Liver (tissue), 9 donors: ENCODE measurements around the gene TGM3. TPM values are rescaled to one million over a fixed set of nuclear protein-coding genes. Genes with fewer than 3 reads are reported as not detected.

Source experiments
- DNase-seq: peaks from one replicate; pipeline ENCODE4 v3.0.0-alpha.2; 2017; ENCODE audit warnings: low spot score
- H3K27ac ChIP-seq, 2 donors: one replicate each; pipeline ENCODE4 v1.7.0; 2013; ENCODE audit warnings: inconsistent platforms in 2 of 2, low read length in 2 of 2, control low read depth in 1 of 2, low read depth in 1 of 2, mild to moderate bottlenecking in 1 of 2
- H3K27me3 ChIP-seq, 4 donors: one replicate each; pipeline versions ENCODE4 v1.6.1 to v1.7.0; 2013; ENCODE audit warnings: low read length in 3 of 4, inconsistent platforms in 1 of 4, mild to moderate bottlenecking in 1 of 4, moderate library complexity in 1 of 4; ENCODE audit not compliant: control insufficient read depth in 4 of 4, insufficient read depth in 4 of 4
- H3K36me3 ChIP-seq, 4 donors: one replicate each; pipeline versions ENCODE4 v1.6.1 to v1.7.0; 2013; ENCODE audit warnings: low read length in 3 of 4, mild to moderate bottlenecking in 3 of 4, low read depth in 1 of 4, moderate library complexity in 1 of 4; ENCODE audit not compliant: control insufficient read depth in 4 of 4, insufficient read depth in 3 of 4
- H3K4me1 ChIP-seq, 4 donors: one replicate each; pipeline versions ENCODE4 v1.6.1 to v1.7.0; 2013; ENCODE audit warnings: low read length in 3 of 4, mild to moderate bottlenecking in 3 of 4, moderate library complexity in 1 of 4; ENCODE audit not compliant: control insufficient read depth in 4 of 4, insufficient read depth in 4 of 4
- H3K4me3 ChIP-seq, 3 donors: one replicate each; pipeline versions ENCODE4 v1.6.1 to v1.7.0; 2013; ENCODE audit warnings: low read length in 3 of 3, control low read depth in 1 of 3, low read depth in 1 of 3, mild to moderate bottlenecking in 1 of 3
- H3K9ac ChIP-seq, 2 donors: one replicate each; pipeline ENCODE4 v1.7.0; 2013; ENCODE audit warnings: low read length in 2 of 2, mild to moderate bottlenecking in 2 of 2, moderate library complexity in 2 of 2, control low read depth in 1 of 2, low read depth in 1 of 2
- H3K9me3 ChIP-seq, 4 donors: one replicate each; pipeline versions ENCODE4 v1.6.1 to v1.7.0; 2013; ENCODE audit warnings: low read length in 3 of 4; ENCODE audit not compliant: control insufficient read depth in 4 of 4
- ATF3 ChIP-seq: IDR thresholded peaks from 2 replicates; pipeline ENCODE4 v1.6.1; 2016; ENCODE audit warnings: antibody characterized with exemption
- EGR1 ChIP-seq, 2 donors: IDR thresholded peaks; 2 replicates each; pipeline ENCODE4 v1.6.1; 2016 to 2018; ENCODE audit warnings: antibody characterized with exemption in 2 of 2, low read depth in 2 of 2
- FOXA1 ChIP-seq: IDR thresholded peaks from 2 replicates; pipeline ENCODE4 v1.6.1; 2016; ENCODE audit warnings: antibody characterized with exemption
- FOXA2 ChIP-seq: IDR thresholded peaks from 2 replicates; pipeline ENCODE4 v1.6.1; 2016; ENCODE audit warnings: antibody characterized with exemption
- HNF4A ChIP-seq, 2 donors: conservative IDR thresholded peaks; 2 replicates each; pipeline ENCODE4 v1.6.1; 2016; ENCODE audit warnings: antibody characterized with exemption in 2 of 2, mild to moderate bottlenecking in 2 of 2
- HNF4G ChIP-seq: IDR thresholded peaks from 2 replicates; pipeline ENCODE4 v1.6.1; 2016; ENCODE audit warnings: antibody characterized with exemption
- JUND ChIP-seq, 2 donors: IDR thresholded peaks; 2 replicates each; pipeline ENCODE4 v1.6.1; 2016; ENCODE audit warnings: antibody characterized with exemption in 2 of 2
- NR2F2 ChIP-seq: IDR thresholded peaks from 2 replicates; pipeline ENCODE4 v1.6.1; 2016; ENCODE audit warnings: antibody characterized with exemption
- RAD21 ChIP-seq, 2 donors: IDR thresholded peaks; 2 replicates each; pipeline ENCODE4 v1.6.1; 2016; ENCODE audit warnings: antibody characterized with exemption in 2 of 2, mild to moderate bottlenecking in 2 of 2
- RXRA ChIP-seq, 2 donors: IDR thresholded peaks; 2 replicates each; pipeline ENCODE4 v1.6.1; 2017 to 2018; ENCODE audit warnings: antibody characterized with exemption in 2 of 2, mild to moderate bottlenecking in 1 of 2
- YY1 ChIP-seq: IDR thresholded peaks from 2 replicates; pipeline ENCODE4 v1.6.1; 2016; ENCODE audit warnings: antibody characterized with exemption, mild to moderate bottlenecking
- WGBS: extraction: QIAGEN DNeasy Blood & Tissue Kit; methylation state at CpG from one replicate; pipeline ENCODE4 v1.1.7; 2013; 5-methylcytosine and 5-hydroxymethylcytosine counted together
- polyA plus RNA-seq, 2 donors: library from polyadenylated mRNA; stranded (reverse) in 1 of 2; unstranded in 1 of 2; fragments of 200-250 nt in 1 of 2; fragments of >200 nt in 1 of 2; fragmentation: Nextera tagmentation in 1 of 2; extraction: Ambion mirVana in 1 of 2; gene quantifications; one replicate each; pipeline versions ENCODE4 v1.2.1 to v1.2.3, GENCODE V29; 2013 to 2015
- total RNA-seq, 2 donors: library from RNA; depleted of rRNA; stranded (reverse); fragments of >200 nt; gene quantifications; one replicate each; pipeline ENCODE4 v1.2.3, GENCODE V29; 2014
- TF ChIP-seq, protein P1 (sequence below): fragments of 150-350 bp; IDR thresholded peaks from 2 replicates; pipeline ENCODE4 v1.5.1; 2017; ENCODE audit warnings: improper control_type of control experiment, low read depth, low read length; ENCODE audit not compliant: missing input control
- TF ChIP-seq, protein P2 (sequence below): IDR thresholded peaks from 2 replicates; pipeline ENCODE4 v1.6.1; 2016; ENCODE audit warnings: antibody characterized with exemption
- TF ChIP-seq, protein P3 (sequence below): IDR thresholded peaks from 2 replicates; pipeline ENCODE4 v1.6.1; 2016; ENCODE audit warnings: antibody characterized with exemption, mild to moderate bottlenecking
- donor health status: healthy.
- donor health status: healthy.
- donor health status: healthy.
- donor health status: healthy.
- donor health status: healthy.

TGM3 gene
- total and polyA plus RNA-seq, 4 donors: 0.05 to 0.28 (median 0.08) TPM; not detected in 1

GRCh38 chr20:2380601-2381000 lies 84.8 kb downstream of the TGM3 start, which contains the start of gene TGM6:
TGM6 (plus strand) TSS chr20:2380901; CDS start chr20:2380969, 68 bp downstream.
- 90% methylated on average over 10 of the region's 10 CpGs for WGBS

DNA sequence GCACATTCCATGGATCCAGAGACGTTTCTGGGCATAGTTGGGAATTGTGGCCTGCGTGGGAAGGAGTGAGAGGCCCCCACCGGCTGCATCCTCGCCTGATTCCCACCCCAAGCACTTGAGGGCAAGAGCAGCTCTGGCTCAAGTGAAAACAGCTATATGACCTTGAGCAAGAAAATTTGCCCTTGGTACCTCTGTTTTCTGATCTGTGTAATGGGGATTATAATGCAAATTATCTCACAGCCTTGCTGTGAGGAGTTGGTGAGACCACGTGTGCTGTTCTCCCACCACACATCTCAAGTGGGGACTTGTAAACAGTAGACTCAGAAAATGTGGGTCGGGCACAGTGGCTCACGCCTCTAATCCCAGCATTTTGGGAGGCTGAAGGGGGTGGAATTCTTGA lies 85.5 kb downstream of the TGM3 start:
- Histone ChIP-seq H3K9ac (no peak overlapping the region), H3K36me3 (no peaks in the 10 kb centered on the region), H3K4me3 (no peak overlapping the region), H3K4me1 (no peaks in the 10 kb centered on the region), H3K9me3 (no peaks in the 10 kb centered on the region), H3K27ac (no peak overlapping the region), H3K27me3 (no peaks in the 10 kb centered on the region)
- no peak for TF ChIP-seq RAD21 (IDR thresholded peaks at IDR 0.05)
- TF ChIP-seq EGR1 (IDR thresholded peaks at IDR 0.05; ENCODE audit: low read depth in 2 of 2): no peak
- TF ChIP-seq YY1: no peak
- TF ChIP-seq HNF4A (conservative IDR thresholded peaks at IDR 0.05): no peak
- TF ChIP-seq, protein P1, sequence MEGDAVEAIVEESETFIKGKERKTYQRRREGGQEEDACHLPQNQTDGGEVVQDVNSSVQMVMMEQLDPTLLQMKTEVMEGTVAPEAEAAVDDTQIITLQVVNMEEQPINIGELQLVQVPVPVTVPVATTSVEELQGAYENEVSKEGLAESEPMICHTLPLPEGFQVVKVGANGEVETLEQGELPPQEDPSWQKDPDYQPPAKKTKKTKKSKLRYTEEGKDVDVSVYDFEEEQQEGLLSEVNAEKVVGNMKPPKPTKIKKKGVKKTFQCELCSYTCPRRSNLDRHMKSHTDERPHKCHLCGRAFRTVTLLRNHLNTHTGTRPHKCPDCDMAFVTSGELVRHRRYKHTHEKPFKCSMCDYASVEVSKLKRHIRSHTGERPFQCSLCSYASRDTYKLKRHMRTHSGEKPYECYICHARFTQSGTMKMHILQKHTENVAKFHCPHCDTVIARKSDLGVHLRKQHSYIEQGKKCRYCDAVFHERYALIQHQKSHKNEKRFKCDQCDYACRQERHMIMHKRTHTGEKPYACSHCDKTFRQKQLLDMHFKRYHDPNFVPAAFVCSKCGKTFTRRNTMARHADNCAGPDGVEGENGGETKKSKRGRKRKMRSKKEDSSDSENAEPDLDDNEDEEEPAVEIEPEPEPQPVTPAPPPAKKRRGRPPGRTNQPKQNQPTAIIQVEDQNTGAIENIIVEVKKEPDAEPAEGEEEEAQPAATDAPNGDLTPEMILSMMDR: no peak
- no peak for TF ChIP-seq NR2F2
- no peak for TF ChIP-seq FOXA1
- no peak for TF ChIP-seq RXRA (IDR thresholded peaks at IDR 0.05)
- TF ChIP-seq, protein P2, sequence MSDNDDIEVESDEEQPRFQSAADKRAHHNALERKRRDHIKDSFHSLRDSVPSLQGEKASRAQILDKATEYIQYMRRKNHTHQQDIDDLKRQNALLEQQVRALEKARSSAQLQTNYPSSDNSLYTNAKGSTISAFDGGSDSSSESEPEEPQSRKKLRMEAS: no peak
- TF ChIP-seq HNF4G: no peak
- TF ChIP-seq FOXA2: no peak
- TF ChIP-seq, protein P3, sequence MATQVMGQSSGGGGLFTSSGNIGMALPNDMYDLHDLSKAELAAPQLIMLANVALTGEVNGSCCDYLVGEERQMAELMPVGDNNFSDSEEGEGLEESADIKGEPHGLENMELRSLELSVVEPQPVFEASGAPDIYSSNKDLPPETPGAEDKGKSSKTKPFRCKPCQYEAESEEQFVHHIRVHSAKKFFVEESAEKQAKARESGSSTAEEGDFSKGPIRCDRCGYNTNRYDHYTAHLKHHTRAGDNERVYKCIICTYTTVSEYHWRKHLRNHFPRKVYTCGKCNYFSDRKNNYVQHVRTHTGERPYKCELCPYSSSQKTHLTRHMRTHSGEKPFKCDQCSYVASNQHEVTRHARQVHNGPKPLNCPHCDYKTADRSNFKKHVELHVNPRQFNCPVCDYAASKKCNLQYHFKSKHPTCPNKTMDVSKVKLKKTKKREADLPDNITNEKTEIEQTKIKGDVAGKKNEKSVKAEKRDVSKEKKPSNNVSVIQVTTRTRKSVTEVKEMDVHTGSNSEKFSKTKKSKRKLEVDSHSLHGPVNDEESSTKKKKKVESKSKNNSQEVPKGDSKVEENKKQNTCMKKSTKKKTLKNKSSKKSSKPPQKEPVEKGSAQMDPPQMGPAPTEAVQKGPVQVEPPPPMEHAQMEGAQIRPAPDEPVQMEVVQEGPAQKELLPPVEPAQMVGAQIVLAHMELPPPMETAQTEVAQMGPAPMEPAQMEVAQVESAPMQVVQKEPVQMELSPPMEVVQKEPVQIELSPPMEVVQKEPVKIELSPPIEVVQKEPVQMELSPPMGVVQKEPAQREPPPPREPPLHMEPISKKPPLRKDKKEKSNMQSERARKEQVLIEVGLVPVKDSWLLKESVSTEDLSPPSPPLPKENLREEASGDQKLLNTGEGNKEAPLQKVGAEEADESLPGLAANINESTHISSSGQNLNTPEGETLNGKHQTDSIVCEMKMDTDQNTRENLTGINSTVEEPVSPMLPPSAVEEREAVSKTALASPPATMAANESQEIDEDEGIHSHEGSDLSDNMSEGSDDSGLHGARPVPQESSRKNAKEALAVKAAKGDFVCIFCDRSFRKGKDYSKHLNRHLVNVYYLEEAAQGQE: no peak
- WGBS: 84% methylated on average over 7 of the region's 7 CpGs
- DNase-seq: no peak

More at GRCh38 chr20:2380601-2381000, 84.8 kb downstream of the TGM3 start, which contains the start of gene TGM6:
- H3K4me1 ChIP-seq: no peaks in the 10 kb centered on the region
- no peaks in the 10 kb centered on the region for H3K9me3 ChIP-seq
- no peaks in the 10 kb centered on the region for H3K27me3 ChIP-seq
- no peak within 1 kb of the TSS for H3K27ac ChIP-seq
- H3K9ac ChIP-seq: no peak within 1 kb of the TSS
- DNase-seq: no peak
- H3K36me3 ChIP-seq: no peaks in the 10 kb centered on the region
- TF ChIP-seq, protein P3: no peak
- TF ChIP-seq, protein P1: no peak
- TF ChIP-seq RAD21 (IDR thresholded peaks at IDR 0.05) (no peak), RXRA (IDR thresholded peaks at IDR 0.05) (no peak), HNF4A (conservative IDR thresholded peaks at IDR 0.05) (no peak), ATF3 (no peak), JUND (IDR thresholded peaks at IDR 0.05) (no peak)
- H3K4me3 ChIP-seq: no peak within 1 kb of the TSS
